Spinal cord (tissue), 10 donors: Measurements from ENCODE around the gene MTCH1. TPM values are rescaled to one million over a fixed set of nuclear protein-coding genes. Genes with fewer than 3 reads are reported as not detected.
A peak's percentile ranks its signal among the peaks of the same experiment; 100 is the strongest.

Experiments used
- DNase-seq, 6 donors: peaks; one replicate each; pipeline versions ENCODE4 v3.0.0 to v3.0.0-alpha.2; 2013 to 2015; ENCODE audit warnings: low spot score in 6 of 6, low read depth in 4 of 6
- H3K27ac ChIP-seq: one replicate; pipeline ENCODE4 v1.5.1; 2013; ENCODE audit warnings: low read depth, low read length, control low read depth
- H3K27me3 ChIP-seq: one replicate; pipeline ENCODE4 v1.6.1; 2013; ENCODE audit warnings: low read length; ENCODE audit not compliant: control insufficient read depth, insufficient read depth
- H3K36me3 ChIP-seq: one replicate; pipeline ENCODE4 v1.6.1; 2013; ENCODE audit warnings: low read length; ENCODE audit not compliant: control insufficient read depth, insufficient read depth
- H3K4me1 ChIP-seq: one replicate; pipeline ENCODE4 v1.6.1; 2013; ENCODE audit warnings: low read length; ENCODE audit not compliant: control insufficient read depth, insufficient read depth
- H3K4me3 ChIP-seq: one replicate; pipeline ENCODE4 v1.5.1; 2013; ENCODE audit warnings: low read depth, low read length, control low read depth
- H3K9me3 ChIP-seq: one replicate; pipeline ENCODE4 v1.6.1; 2013; ENCODE audit warnings: low read length; ENCODE audit not compliant: control insufficient read depth, insufficient read depth
- WGBS: methylation state at CpG from one replicate; pipeline ENCODE4 v1.1.5; 2013; ENCODE audit warnings: missing lambda C conversion rate; ENCODE audit not compliant: insufficient coverage; 5-methylcytosine and 5-hydroxymethylcytosine counted together
- polyA plus RNA-seq, 2 donors: library from polyadenylated mRNA; unstranded; fragments of 120-200 nt; gene quantifications; one replicate each; pipeline ENCODE4 v1.2.1, GENCODE V29; 2013; ENCODE audit not compliant: insufficient read length in 2 of 2
- total RNA-seq, 2 donors: library from RNA; depleted of rRNA in 1 of 2; stranded (reverse); fragments of 120-200 nt in 1 of 2; fragments of >200 nt in 1 of 2; gene quantifications; one replicate each; pipeline versions ENCODE4 v1.2.3 to v1.2.4, GENCODE V29; 2013 to 2014
- donor health status: healthy.

Gene MTCH1
- total and polyA plus RNA-seq, 4 donors: 195 to 299 (median 248) TPM

DNA sequence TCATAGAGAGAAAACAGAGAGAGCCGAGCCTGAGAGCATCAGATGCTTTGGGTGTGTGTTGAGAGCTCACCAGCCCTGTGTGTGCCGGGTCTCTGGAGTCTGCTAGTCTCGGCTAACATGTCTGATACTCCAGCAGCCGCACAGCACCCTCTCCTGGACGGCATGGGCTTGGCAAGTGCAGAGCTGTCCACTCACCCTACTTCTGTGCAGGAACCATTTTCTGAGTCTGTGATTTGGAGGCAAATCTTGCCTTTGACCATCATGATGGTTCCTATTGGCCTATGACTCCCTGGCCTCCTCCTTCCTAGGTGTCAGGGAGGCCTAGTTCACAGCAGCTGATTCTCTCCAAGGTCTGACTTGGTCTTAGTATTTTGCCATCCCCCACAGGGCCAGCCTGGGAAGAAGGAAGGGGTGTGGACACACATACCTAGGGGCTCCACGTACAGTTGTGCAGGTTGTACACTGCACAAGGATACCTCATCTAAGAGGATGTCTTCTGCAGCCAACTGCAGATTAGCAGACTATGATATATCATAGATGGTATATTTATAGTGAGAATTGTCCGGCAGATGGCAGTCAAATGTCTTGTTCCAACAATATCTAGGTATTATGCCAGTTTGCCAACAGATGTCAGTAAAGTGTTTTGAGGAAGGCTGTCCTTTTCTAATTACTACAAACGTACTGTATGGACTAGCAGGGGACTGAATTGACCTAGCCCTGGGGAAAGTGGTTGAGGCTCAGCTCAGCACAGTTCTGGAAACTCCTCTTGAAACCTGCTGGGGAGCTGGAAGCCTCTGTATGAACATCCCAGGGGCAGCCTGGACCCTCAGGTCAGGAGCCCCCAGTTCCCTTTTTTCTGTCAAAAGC is 32.4 kb upstream of the MTCH1 start:
- Histone ChIP-seq H3K27ac (peak overlapping the region; percentile 50), H3K4me3 (no peak overlapping the region)

DNA sequence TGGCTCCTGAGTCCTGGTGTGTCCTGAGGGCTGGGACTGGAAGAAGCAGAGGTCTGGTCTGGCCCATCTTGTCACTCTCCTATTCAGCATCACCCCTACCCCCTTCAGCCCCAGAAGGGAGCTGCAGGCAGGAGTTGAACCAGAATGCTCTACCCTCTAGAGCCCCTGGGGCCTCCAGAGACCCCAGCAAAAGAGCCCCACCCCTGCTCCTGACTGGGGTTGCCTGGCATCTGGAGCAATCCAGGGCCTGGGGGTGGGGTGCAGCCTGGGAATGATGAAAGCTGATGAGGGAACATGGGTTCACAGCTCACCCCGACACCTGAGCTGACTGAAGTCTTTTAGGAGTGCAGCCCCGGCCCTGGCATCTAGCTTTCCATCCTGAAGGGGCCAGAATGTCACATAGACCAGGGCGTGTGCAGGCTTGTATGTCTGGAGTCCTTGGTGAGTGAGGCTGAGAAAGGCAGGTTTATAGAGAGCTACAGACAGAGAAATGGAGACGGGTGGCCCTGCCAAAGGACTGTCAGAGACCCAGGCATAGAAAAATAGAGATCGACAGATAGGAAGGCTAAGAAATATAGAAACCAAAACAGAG is 31.7 kb upstream of the MTCH1 start:
- peak overlapping the region; percentile 50 for H3K27ac ChIP-seq
- 39% methylated on average over 5 of the region's 5 CpGs for WGBS
- peaks cover 24% of the 10 kb centered on the region for H3K4me1 ChIP-seq
- no peak for DNase-seq
- H3K27me3 ChIP-seq: no peaks in the 10 kb centered on the region
- no peaks in the 10 kb centered on the region for H3K36me3 ChIP-seq
- H3K4me3 ChIP-seq: no peak overlapping the region
- H3K9me3 ChIP-seq: no peaks in the 10 kb centered on the region

More for the DNA sequence above, 32.4 kb upstream of the MTCH1 start:
- WGBS: 9% methylated on average over 6 of the region's 8 CpGs
- Histone ChIP-seq H3K4me1 (peaks cover 24% of the 10 kb centered on the region), H3K27me3 (no peaks in the 10 kb centered on the region), H3K9me3 (no peaks in the 10 kb centered on the region), H3K36me3 (no peaks in the 10 kb centered on the region)
- DNase-seq: peak; percentile 74 to 95 (median 78)

DNA sequence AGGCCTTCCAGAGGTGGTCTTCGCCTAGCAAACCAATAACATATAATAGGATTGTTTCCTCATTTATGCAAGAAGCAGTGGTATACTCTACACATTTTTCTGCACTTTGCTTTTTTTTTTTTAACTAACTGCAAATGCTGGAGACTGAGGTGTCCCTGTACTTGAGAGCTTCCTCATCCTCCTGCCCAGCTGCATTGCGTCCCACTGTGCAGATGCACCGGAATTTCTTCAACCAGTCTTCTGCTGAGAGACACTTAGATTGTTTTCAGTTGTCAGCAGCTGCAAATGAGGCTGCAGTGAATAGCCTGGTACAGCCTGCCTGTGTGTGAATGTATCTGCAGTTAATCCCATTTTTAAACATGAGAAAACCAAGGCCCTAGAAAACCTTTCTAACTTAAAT is 31.0 kb upstream of the MTCH1 start:
- no peak overlapping the region for H3K27ac ChIP-seq
- H3K27me3 ChIP-seq: no peaks in the 10 kb centered on the region
- 33% methylated on average over 2 of the region's 3 CpGs for WGBS
- H3K4me1 ChIP-seq: peaks cover 24% of the 10 kb centered on the region
- no peaks in the 10 kb centered on the region for H3K36me3 ChIP-seq
- H3K4me3 ChIP-seq: no peak overlapping the region
- DNase-seq: peak in 2 of 6 donors; percentile 39
- H3K9me3 ChIP-seq: no peaks in the 10 kb centered on the region

DNA sequence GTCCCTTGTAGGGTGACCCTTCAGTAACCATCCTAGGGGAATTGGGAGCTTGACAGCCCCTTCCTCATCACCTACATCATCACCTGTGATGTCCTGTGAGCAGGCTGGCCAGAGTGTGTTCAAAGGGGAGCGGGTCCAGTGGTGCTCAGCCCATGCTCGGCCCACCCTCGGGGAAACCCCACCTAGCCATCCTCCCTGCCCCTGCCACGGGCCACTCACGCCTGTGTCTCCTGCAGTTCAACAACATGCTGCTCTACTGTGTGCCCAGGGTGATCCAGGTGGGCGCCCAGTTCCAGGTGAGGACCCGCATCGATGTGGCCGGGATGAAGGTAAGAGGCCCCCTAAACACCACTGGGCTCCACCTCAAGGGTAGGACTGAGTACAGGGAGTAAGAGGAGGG is 29.5 kb upstream of the MTCH1 start:
- no peak overlapping the region for H3K27ac ChIP-seq
- DNase-seq: no peak
- H3K36me3 ChIP-seq: no peaks in the 10 kb centered on the region

DNA sequence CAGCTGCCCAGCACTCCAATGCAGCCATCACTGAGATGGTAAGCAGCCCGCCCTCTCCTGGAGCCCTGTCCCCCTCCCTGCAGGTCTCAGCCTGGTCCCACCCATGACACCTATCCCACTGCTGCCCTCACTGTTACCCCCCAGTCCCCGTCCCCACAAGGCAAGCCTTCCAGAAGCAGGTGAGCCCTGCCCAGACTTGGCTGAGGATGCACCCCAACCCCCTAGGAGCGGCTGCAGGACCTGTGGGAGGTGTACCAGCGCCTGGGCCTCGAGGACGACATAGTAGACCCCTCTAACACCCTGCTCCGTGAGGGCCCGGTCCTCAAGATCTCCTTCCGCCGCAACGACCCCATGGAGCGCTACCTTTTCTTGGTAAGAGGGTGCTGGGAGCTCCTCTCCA is 28.7 kb upstream of the MTCH1 start:
- DNase-seq: no peak
- H3K36me3 ChIP-seq: no peaks in the 10 kb centered on the region
- H3K4me3 ChIP-seq: no peak overlapping the region
- 89% methylated on average over 11 of the region's 12 CpGs for WGBS
- no peaks in the 10 kb centered on the region for H3K27me3 ChIP-seq
- H3K4me1 ChIP-seq: peaks cover 27% of the 10 kb centered on the region
- no peak overlapping the region for H3K27ac ChIP-seq
- no peaks in the 10 kb centered on the region for H3K9me3 ChIP-seq

More for the DNA sequence above, 29.5 kb upstream of the MTCH1 start:
- no peak overlapping the region for H3K4me3 ChIP-seq
- 82% methylated on average over 5 of the region's 9 CpGs for WGBS
- no peaks in the 10 kb centered on the region for H3K9me3 ChIP-seq
- peaks cover 31% of the 10 kb centered on the region for H3K4me1 ChIP-seq
- no peaks in the 10 kb centered on the region for H3K27me3 ChIP-seq

DNA sequence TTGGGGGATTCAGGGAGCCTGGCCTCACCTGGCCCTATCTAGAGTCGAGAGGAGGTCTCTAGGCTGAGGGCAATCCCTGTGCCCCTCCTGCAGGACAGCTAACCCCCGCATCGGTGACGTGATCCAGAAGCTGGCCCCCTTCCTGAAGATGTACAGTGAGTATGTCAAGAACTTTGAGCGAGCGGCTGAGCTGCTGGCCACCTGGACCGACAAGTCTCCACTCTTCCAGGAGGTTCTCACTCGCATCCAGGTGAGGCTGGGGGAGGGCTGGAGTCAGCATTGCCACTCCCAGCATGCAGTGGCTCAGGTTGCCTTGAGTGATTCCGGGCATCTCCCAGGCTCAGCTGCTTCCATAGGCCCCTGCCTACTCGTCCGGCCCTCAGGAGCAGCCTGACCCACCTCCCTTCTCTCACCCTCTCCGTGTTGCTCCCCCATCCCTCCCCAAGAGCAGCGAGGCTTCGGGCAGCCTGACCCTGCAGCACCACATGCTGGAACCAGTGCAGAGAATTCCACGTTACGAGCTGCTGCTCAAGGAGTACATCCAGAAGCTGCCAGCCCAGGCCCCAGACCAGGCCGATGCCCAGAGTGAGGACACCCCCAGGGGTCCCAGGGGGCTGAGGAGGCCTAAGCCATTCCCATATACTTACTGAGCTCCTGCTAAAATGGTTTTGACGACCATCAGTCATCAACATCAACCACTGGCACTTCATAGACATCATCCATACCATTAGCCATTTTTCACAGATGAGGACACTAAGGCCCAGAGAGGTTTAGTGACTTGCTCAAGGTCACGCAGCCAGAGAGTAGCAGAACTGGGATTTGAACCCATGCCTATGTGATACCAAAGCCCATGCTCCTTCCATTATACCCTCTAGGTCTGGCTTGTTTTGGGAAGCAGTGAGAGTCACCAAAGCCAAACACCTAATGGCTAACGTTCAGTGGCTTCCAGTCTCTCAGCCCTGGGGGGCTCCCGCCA is 27.8 kb upstream of the MTCH1 start:
- H3K4me1 ChIP-seq: peaks cover 21% of the 10 kb centered on the region
- H3K27ac ChIP-seq: no peak overlapping the region
- H3K36me3 ChIP-seq: no peaks in the 10 kb centered on the region
- no peak for DNase-seq
- H3K9me3 ChIP-seq: no peaks in the 10 kb centered on the region
- H3K4me3 ChIP-seq: no peak overlapping the region
- no peaks in the 10 kb centered on the region for H3K27me3 ChIP-seq
- 83% methylated on average over 21 of the region's 21 CpGs for WGBS

DNA sequence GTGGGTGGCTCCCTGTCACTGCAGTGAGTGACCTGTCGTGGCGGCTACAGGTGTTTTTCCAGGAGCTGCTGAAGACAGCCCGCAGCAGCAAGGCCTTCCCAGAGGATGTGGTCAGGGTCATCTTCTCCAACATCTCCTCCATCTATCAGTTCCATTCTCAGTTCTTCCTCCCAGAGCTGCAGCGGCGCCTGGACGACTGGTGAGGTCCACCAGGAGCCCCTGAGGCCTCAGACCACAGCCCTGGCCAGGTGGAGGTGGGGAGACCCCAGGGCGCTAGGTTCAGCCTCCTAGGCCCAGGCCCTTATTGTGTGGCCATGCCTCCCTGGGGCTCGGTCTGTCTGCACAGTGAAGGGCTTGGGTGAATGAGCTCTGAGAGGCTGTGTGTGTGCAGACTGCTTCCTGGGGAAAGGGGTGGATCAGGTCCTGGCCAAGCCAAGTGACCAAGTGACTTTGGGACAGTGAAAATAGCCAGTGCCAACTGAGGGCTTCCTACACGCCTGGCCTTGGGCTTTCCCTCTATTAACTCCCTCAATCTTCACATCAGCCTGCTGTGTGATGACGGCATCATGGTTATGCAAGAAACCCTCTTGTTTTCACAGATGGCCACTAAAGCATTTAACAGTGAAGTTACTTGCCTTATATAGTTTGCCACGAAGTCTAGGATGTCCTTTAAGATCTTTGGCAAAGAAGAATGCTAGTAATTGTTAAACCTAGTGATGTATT is 25.8 kb upstream of the MTCH1 start:
- H3K27me3 ChIP-seq: no peaks in the 10 kb centered on the region
- H3K4me1 ChIP-seq: peaks cover 7% of the 10 kb centered on the region
- WGBS: 95% methylated on average over 7 of the region's 11 CpGs
- H3K36me3 ChIP-seq: no peaks in the 10 kb centered on the region
- H3K9me3 ChIP-seq: no peaks in the 10 kb centered on the region
- DNase-seq: peak in 1 of 6 donors; percentile 26
- no peak overlapping the region for H3K4me3 ChIP-seq
- H3K27ac ChIP-seq: peak overlapping the region; percentile 25

DNA sequence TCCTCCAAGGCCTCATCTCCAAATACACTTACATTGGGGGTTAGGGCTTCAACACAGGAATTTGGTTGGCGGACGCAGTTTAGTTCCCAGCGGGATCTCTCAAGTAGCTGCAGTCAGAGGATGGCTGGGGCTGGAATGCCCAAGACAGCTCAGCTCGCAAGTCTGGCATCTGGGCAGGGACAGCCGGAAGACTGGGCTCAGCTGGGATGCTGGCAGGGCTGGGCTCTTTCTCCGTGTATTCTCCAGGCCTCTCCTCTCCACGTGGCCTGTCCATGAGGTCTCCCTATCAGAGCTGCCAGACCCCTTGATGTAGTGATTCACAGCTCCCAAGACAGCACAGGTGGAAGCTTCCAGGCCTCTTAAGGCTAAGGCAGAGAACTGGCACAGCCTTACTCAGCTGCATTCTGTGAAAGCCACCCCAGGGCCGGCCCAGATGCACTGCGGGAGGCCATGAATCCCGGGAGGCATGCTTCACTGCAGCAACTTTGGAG is 24.5 kb upstream of the MTCH1 start:
- H3K4me3 ChIP-seq: no peak overlapping the region
- H3K27ac ChIP-seq: no peak overlapping the region
- 77% methylated on average over 10 of the region's 10 CpGs for WGBS
- no peaks in the 10 kb centered on the region for H3K9me3 ChIP-seq
- H3K36me3 ChIP-seq: no peaks in the 10 kb centered on the region
- DNase-seq: no peak
- no peaks in the 10 kb centered on the region for H3K27me3 ChIP-seq
- H3K4me1 ChIP-seq: peaks cover 7% of the 10 kb centered on the region
